Smooth muscle cell of the umbilical artery (primary cell): ENCODE measurements around the gene SASS6. TPM values are rescaled to one million over a fixed set of nuclear protein-coding genes. Genes with fewer than 3 reads are reported as not detected.

Experiments used
- total RNA-seq: library from RNA; depleted of rRNA; stranded (reverse); fragments of >200 nt; gene quantifications from 2 replicates; pipeline ENCODE4 v1.2.3, GENCODE V29; 2014

The SASS6 gene
- 1.5 and 3.6 TPM in 2 replicates for total RNA-seq

GRCh38 chr1:100132566-100133477, at the start of gene SASS6, which contains the start of gene TRMT13:
TSS of gene SASS6 (minus strand) at chr1:100132930. CDS start at chr1:100132814, 116 bp downstream.
TSS of gene TRMT13 (plus strand) at chr1:100133163. CDS start at chr1:100133169, 6 bp downstream.

GRCh38 chr1:100178091-100178490, 45.4 kb upstream of the SASS6 start, which contains the start of gene LRRC39:
TSS of gene LRRC39 (minus strand) at chr1:100178256. CDS start at chr1:100168516, 9,740 bp downstream.

Other genes with a start within 250 kb of the SASS6 start
- gene SLC35A3, start 162.9 kb downstream of the SASS6 start, total RNA-seq, result 34.7 and 51.5 TPM in 2 replicates
- gene TRMT13, start 233 bp upstream of the SASS6 start, total RNA-seq, result 12.8 and 18.5 TPM in 2 replicates
- gene LRRC39, start 45.3 kb upstream of the SASS6 start, total RNA-seq, result 0.30 and 0.37 TPM in 2 replicates
- 7.7 and 10.4 TPM in 2 replicates for gene DBT, start 116.9 kb upstream of the SASS6 start, total RNA-seq
- 51.4 and 66.6 TPM in 2 replicates for gene RTCA, start 133.3 kb upstream of the SASS6 start, total RNA-seq
- 4.2 and 6.5 TPM in 2 replicates for gene CDC14A, start 219.6 kb upstream of the SASS6 start, total RNA-seq